ENCODE data around the gene ZBTB12. TPM values are rescaled to one million over a fixed set of nuclear protein-coding genes. Genes with fewer than 3 reads are reported as not detected.

The ZBTB12 gene
- total and polyA plus RNA-seq, 2 of the 13 experiments (the other 11 are each of a cell fraction or from before 2014, with no cell fraction given) = 4.8 to 6.0 TPM

DNA sequence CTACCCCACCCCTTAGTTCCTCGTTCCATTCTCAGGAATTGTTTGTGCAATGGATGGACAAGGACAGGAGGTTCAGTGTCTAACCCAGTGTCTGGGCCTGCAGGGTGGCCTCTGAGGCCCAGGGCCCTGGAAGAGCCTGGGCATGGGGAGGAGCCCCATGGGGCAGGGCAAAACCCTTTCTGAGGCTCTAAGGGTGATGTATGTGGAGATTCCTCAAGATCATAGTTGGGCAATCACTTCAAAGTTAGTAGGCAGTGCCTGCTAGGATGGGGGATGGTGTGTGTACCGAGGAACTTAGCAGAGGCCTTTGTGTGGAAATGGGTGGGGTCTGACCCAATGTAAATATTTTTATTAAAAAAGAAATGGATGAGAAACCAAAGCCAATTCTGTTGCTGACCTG is 18.9 kb upstream of the ZBTB12 start (continued):
- TF ChIP-seq, protein P1, sequence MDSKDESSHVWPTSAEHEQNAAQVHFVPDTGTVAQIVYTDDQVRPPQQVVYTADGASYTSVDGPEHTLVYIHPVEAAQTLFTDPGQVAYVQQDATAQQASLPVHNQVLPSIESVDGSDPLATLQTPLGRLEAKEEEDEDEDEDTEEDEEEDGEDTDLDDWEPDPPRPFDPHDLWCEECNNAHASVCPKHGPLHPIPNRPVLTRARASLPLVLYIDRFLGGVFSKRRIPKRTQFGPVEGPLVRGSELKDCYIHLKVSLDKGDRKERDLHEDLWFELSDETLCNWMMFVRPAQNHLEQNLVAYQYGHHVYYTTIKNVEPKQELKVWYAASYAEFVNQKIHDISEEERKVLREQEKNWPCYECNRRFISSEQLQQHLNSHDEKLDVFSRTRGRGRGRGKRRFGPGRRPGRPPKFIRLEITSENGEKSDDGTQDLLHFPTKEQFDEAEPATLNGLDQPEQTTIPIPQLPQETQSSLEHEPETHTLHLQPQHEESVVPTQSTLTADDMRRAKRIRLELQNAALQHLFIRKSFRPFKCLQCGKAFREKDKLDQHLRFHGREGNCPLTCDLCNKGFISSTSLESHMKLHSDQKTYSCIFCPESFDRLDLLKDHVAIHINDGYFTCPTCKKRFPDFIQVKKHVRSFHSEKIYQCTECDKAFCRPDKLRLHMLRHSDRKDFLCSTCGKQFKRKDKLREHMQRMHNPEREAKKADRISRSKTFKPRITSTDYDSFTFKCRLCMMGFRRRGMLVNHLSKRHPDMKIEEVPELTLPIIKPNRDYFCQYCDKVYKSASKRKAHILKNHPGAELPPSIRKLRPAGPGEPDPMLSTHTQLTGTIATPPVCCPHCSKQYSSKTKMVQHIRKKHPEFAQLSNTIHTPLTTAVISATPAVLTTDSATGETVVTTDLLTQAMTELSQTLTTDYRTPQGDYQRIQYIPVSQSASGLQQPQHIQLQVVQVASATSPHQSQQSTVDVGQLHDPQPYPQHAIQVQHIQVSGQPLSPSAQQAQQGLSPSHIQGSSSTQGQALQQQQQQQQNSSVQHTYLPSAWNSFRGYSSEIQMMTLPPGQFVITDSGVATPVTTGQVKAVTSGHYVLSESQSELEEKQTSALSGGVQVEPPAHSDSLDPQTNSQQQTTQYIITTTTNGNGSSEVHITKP (CRISPR knock-in tag; IDR thresholded peaks at IDR 0.05; ENCODE audit: low read depth) = peak; percentile 34; the same call in 1 of the 2 replicates
- TF ChIP-seq GATAD2A (CRISPR knock-in tag; IDR thresholded peaks at IDR 0.05) (peak; percentile 72), ZNF501 (CRISPR knock-in tag; IDR thresholded peaks at IDR 0.05) (no peak), SOX13 (IDR thresholded peaks at IDR 0.05) (no peak), SOX13 (CRISPR knock-in tag; conservative IDR thresholded peaks at IDR 0.05 in 1 of 2, IDR thresholded peaks at IDR 0.05 in 1 of 2) (peak in 1 of 2 experiments; percentile 67; a peak in 2 of 4 replicates), SMAD9 (CRISPR knock-in tag; IDR thresholded peaks at IDR 0.05) (no peak), EP300 (IDR thresholded peaks at IDR 0.05; ENCODE audit: low read depth in 2 of 2, low read length in 2 of 2) (peak in 1 of 2 experiments; percentile 36; a peak in 1 of 4 replicates), EP300 (CRISPR knock-in tag; IDR thresholded peaks at IDR 0.05; ENCODE audit: borderline replicate concordance) (no peak), FOXP1 (IDR thresholded peaks at IDR 0.05) (no peak), FOXP1 (CRISPR knock-in tag; IDR thresholded peaks at IDR 0.05) (peak; percentile 14; the same call in 1 of the 2 replicates), TGIF2 (CRISPR knock-in tag; IDR thresholded peaks at IDR 0.05) (no peak), JUND (CRISPR knock-in tag; IDR thresholded peaks at IDR 0.05) (no peak), CEBPG (CRISPR knock-in tag; IDR thresholded peaks at IDR 0.05) (peak; percentile 50; the same call in 1 of the 2 replicates), ISX (CRISPR knock-in tag; conservative IDR thresholded peaks at IDR 0.05) (no peak), ZNF451 (CRISPR knock-in tag; IDR thresholded peaks at IDR 0.05) (no peak)
- TF ChIP-seq, protein P2, sequence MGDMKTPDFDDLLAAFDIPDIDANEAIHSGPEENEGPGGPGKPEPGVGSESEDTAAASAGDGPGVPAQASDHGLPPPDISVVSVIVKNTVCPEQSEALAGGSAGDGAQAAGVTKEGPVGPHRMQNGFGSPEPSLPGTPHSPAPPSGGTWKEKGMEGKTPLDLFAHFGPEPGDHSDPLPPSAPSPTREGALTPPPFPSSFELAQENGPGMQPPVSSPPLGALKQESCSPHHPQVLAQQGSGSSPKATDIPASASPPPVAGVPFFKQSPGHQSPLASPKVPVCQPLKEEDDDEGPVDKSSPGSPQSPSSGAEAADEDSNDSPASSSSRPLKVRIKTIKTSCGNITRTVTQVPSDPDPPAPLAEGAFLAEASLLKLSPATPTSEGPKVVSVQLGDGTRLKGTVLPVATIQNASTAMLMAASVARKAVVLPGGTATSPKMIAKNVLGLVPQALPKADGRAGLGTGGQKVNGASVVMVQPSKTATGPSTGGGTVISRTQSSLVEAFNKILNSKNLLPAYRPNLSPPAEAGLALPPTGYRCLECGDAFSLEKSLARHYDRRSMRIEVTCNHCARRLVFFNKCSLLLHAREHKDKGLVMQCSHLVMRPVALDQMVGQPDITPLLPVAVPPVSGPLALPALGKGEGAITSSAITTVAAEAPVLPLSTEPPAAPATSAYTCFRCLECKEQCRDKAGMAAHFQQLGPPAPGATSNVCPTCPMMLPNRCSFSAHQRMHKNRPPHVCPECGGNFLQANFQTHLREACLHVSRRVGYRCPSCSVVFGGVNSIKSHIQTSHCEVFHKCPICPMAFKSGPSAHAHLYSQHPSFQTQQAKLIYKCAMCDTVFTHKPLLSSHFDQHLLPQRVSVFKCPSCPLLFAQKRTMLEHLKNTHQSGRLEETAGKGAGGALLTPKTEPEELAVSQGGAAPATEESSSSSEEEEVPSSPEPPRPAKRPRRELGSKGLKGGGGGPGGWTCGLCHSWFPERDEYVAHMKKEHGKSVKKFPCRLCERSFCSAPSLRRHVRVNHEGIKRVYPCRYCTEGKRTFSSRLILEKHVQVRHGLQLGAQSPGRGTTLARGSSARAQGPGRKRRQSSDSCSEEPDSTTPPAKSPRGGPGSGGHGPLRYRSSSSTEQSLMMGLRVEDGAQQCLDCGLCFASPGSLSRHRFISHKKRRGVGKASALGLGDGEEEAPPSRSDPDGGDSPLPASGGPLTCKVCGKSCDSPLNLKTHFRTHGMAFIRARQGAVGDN (CRISPR knock-in tag; IDR thresholded peaks at IDR 0.05) = peak; percentile 21; the same call in 1 of the 2 replicates
- TF ChIP-seq, protein P3, sequence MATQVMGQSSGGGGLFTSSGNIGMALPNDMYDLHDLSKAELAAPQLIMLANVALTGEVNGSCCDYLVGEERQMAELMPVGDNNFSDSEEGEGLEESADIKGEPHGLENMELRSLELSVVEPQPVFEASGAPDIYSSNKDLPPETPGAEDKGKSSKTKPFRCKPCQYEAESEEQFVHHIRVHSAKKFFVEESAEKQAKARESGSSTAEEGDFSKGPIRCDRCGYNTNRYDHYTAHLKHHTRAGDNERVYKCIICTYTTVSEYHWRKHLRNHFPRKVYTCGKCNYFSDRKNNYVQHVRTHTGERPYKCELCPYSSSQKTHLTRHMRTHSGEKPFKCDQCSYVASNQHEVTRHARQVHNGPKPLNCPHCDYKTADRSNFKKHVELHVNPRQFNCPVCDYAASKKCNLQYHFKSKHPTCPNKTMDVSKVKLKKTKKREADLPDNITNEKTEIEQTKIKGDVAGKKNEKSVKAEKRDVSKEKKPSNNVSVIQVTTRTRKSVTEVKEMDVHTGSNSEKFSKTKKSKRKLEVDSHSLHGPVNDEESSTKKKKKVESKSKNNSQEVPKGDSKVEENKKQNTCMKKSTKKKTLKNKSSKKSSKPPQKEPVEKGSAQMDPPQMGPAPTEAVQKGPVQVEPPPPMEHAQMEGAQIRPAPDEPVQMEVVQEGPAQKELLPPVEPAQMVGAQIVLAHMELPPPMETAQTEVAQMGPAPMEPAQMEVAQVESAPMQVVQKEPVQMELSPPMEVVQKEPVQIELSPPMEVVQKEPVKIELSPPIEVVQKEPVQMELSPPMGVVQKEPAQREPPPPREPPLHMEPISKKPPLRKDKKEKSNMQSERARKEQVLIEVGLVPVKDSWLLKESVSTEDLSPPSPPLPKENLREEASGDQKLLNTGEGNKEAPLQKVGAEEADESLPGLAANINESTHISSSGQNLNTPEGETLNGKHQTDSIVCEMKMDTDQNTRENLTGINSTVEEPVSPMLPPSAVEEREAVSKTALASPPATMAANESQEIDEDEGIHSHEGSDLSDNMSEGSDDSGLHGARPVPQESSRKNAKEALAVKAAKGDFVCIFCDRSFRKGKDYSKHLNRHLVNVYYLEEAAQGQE (IDR thresholded peaks at IDR 0.05; ENCODE audit: borderline replicate concordance in 1 of 2, low read depth in 1 of 2, low read length in 2 of 2) = no peak
- TF ChIP-seq, protein P4, sequence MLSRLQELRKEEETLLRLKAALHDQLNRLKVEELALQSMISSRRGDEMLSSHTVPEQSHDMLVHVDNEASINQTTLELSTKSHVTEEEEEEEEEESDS (CRISPR knock-in tag; IDR thresholded peaks at IDR 0.05; ENCODE audit: borderline replicate concordance) = no peak

Data from HepG2 (cell line).